Activated CD8-positive, alpha-beta T cell treated with anti-CD3 and anti-CD28 coated beads, Interleukin-2, amount 10 ng/mL, durations not matched to agents 7 days and 5 days (primary cell): ENCODE data around the gene MYL6B. TPM values are rescaled to one million over a fixed set of nuclear protein-coding genes. Genes with fewer than 3 reads are reported as not detected.
A peak's percentile ranks its signal among the peaks of the same experiment; 100 is the strongest.
"Not testable (repeated sequence)": the region's sequence is repeated elsewhere in the genome, so short reads cannot be mapped to it uniquely, and the experiment has no call there.

Experiments used
- ATAC-seq: fragments of 150-1000 bp; cut with Tn5 transposase; one replicate; pipeline ENCODE4 v1.10.0; 2021; ENCODE audit warnings: moderate library complexity
- CTCF ChIA-PET: fragments of 350-600 bp; sonication (Branson Sonifier 250); formaldehyde crosslinking; loops from one replicate; lab custom pipeline; 2021; ENCODE audit warnings: antibody characterized with exemption; lab: Charles Lee
- POLR2A ChIA-PET: fragments of 350-600 bp; sonication (Branson Sonifier 250); formaldehyde crosslinking; loops from one replicate; lab custom pipeline; 2021; ENCODE audit warnings: antibody characterized with exemption; lab: Charles Lee
- DNase-seq: peaks from one replicate; pipeline ENCODE4 v3.0.0-alpha.2; 2020
- H3K27ac Mint-ChIP-seq: one replicate; pipeline ENCODE4 v1.8.0; 2021; ENCODE audit warnings: mild to moderate bottlenecking, mixed read lengths
- H3K27me3 Mint-ChIP-seq: one replicate; pipeline ENCODE4 v1.8.0; 2021; ENCODE audit warnings: low read depth, mixed read lengths
- H3K36me3 Mint-ChIP-seq: one replicate; pipeline ENCODE4 v1.8.0; 2021; ENCODE audit warnings: low read depth, mixed read lengths
- H3K4me1 Mint-ChIP-seq: one replicate; pipeline ENCODE4 v1.8.0; 2021; ENCODE audit warnings: low read depth, mixed read lengths
- H3K4me3 Mint-ChIP-seq: one replicate; pipeline ENCODE4 v1.8.0; 2021; ENCODE audit warnings: mild to moderate bottlenecking, mixed read lengths
- H3K9me3 Mint-ChIP-seq: one replicate; pipeline ENCODE4 v1.8.0; 2022; ENCODE audit warnings: mixed read lengths; ENCODE audit not compliant: insufficient read depth
- total RNA-seq, 2 experiments: library from RNA; stranded (reverse); gene quantifications; one replicate each; pipeline ENCODE4 v1.2.3, GENCODE V29; 2021

Gene MYL6B
- total RNA-seq, 2 experiments from 2014 or later, result 60.0 to 60.7 TPM

- Mint-ChIP-seq H3K4me3 (no peak overlapping the region), H3K27ac (peak overlapping the region; percentile 47), H3K36me3 (peaks cover 19% of the 10 kb centered on the region), H3K27me3 (no peaks in the 10 kb centered on the region), H3K4me1 (peaks cover 26% of the 10 kb centered on the region), H3K9me3 (no peaks in the 10 kb centered on the region)
- ATAC-seq (no peak), DNase-seq (peak; percentile 89)
- CTCF ChIA-PET, result interaction anchor here (0.7 to 6.7 kb wide), 13 partner anchors 9 to 271 kb away, joined by 3 to 148 read pairs (median 5); partner anchors contain the start of genes ESYT1, IL23A, RNF41 and ZC3H10
- POLR2A ChIA-PET, result interaction anchor here (1.2 kb wide), 1 partner anchor 241 kb away, joined by 5 read pairs; no protein-coding TSS in a partner anchor
Observed at GRCh38 chr12:56193025-56193578, 40.7 kb downstream of the MYL6B start.

DNA sequence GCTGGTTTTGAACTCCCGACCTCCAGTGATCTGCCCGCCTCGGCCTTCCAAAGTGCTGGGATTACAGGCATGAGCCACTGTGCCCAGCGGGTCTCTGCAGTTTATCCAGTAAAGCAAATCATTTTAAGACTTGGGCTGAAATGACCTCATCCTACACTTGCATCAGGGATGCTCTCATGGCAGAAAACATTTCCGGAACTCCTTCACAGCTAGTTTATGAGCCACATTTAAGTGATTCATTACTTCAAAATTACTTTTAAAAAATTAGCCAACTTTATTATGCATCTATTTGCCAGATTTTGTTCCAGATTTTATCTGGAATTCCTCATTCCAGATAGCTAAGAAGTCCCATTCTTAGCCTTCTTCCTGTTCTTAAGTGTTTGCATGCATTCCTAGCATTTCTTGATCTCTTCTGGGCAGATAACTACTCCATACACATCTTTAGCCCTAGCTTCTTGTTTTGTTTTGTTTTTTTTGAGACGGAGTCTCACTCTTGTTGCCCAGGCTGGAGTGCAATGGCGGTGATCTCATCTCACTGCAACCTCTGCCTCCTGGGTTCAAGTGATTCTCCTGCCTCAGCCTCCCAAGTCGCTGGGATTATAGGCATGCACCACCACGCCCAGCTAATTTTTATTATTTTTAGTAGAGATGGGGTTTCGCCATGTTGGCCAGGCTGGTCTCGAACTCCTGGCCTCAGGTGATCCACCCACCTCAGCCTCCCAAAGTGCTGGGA lies 44.6 kb downstream of the MYL6B start:
- Mint-ChIP-seq H3K36me3 (peaks cover 13% of the 10 kb centered on the region), H3K4me1 (peaks cover 15% of the 10 kb centered on the region)
- H3K27ac Mint-ChIP-seq, H3K4me3 Mint-ChIP-seq, POLR2A ChIA-PET, ATAC-seq, DNase-seq, H3K9me3 Mint-ChIP-seq, H3K27me3 Mint-ChIP-seq: not testable (repeated sequence)
- CTCF ChIA-PET, result interaction anchor here (0.6 to 2.9 kb wide), 6 partner anchors 8 to 267 kb away, joined by 3 to 14 read pairs (median 6); partner anchors contain the start of genes RNF41 and SMARCC2

DNA sequence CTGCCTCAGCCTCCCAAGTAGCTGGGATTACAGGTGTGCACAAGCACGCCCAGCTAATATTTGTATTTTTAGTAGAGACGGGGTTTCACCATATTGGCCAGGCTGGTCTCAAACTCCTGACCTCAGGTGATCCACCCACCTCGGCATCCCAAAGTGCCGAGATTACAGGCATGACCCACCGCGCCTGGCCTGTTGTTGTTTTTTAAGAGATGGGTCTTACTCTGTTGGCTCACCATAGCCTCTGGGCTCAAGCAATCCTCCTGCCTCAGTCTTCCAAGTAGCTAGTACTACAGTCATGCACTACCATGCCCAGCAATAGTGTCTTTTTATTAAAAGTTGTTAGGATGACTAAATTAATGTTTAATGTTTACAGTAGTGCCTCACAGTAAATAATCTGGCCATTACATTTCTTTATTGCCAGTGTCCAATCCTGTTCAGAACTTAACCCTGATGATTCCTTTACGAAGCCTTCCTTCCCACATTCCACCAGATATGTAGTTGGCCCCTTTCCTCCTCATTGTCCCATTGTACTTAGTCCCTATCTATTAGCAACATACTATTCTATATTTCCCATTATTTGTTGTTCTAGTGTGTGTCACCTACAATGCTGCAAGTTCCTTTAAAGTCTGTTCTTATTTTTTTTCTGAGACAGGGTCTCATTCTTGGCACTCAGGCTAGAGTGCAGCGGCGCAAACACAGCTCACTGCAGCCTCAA lies 45.7 kb downstream of the MYL6B start:
- no peak overlapping the region for H3K27ac Mint-ChIP-seq
- DNase-seq (no peak), ATAC-seq (no peak)
- H3K4me3 Mint-ChIP-seq, result no peak overlapping the region
- ChIA-PET CTCF (interaction anchor here (0.6 to 2.9 kb wide), 6 partner anchors 9 to 266 kb away, joined by 3 to 14 read pairs (median 6); partner anchors contain the start of genes RNF41, SMARCC2 and ZC3H10), POLR2A (no interaction called here)
- H3K27me3 Mint-ChIP-seq, result no peaks in the 10 kb centered on the region
- peaks cover 12% of the 10 kb centered on the region for H3K36me3 Mint-ChIP-seq
- H3K4me1 Mint-ChIP-seq, result peaks cover 7% of the 10 kb centered on the region
- H3K9me3 Mint-ChIP-seq, result no peaks in the 10 kb centered on the region

DNA sequence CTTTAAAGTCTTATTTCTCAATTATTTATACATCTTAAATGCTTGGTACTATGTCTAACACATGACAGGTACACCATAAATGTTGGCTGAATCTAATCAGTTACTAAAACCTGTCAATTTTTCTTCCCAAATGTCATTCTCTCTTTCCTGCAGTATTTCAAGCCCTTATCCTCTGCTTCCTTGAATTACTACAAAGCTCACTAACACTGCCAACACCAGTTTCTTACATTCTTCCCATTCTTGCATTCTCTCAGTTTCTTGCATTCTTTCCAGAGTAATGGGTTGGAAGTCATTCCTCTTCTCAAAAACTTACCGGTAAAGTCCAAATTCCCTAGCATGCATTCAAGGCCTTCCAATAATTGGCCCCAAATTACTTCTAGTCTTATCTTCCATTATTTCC lies 46.4 kb downstream of the MYL6B start:
- no peak overlapping the region for H3K4me3 Mint-ChIP-seq
- POLR2A ChIA-PET, result no interaction called here
- H3K9me3 Mint-ChIP-seq, result no peaks in the 10 kb centered on the region
- peaks cover 7% of the 10 kb centered on the region for H3K36me3 Mint-ChIP-seq
- no peaks in the 10 kb centered on the region for H3K27me3 Mint-ChIP-seq
- H3K27ac Mint-ChIP-seq, result no peak overlapping the region
- DNase-seq (no peak), ATAC-seq (no peak)
- H3K4me1 Mint-ChIP-seq, result peaks cover 2% of the 10 kb centered on the region
- CTCF ChIA-PET, result interaction anchor here (2.1 to 2.9 kb wide), 2 partner anchors 8 to 10 kb away, joined by 8 to 14 read pairs; partner anchors contain the start of gene SMARCC2

DNA sequence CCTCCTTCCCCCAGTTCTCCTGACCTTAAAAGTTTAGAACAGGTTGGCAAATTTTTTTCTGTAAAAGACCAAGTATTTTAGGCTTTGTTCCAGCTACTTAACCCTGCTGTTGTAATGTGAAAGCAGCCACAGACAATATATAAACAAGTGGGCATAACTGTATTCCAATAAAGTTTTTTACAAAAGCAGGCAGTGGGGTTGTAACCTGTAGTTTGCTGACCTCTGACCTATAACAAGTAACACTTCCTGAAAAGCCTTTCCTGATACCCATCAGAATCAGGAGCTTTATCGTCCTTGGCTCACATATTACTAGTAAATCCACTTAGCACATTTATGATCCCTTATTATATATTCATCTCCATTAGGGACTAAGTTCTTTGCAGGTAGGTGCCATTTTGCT lies 50.0 kb downstream of the MYL6B start:
- no peaks in the 10 kb centered on the region for H3K27me3 Mint-ChIP-seq
- ChIA-PET POLR2A (interaction anchor here (1.3 kb wide), 2 partner anchors 20 to 113 kb away, joined by 4 read pairs; partner anchors contain the start of genes CNPY2 and RNF41), CTCF (interaction anchor here (1.1 to 3.2 kb wide), 5 partner anchors 10 to 65 kb away, joined by 3 to 13 read pairs (median 4); partner anchors contain the start of genes ANKRD52, RNF41 and SMARCC2)
- no peaks in the 10 kb centered on the region for H3K4me1 Mint-ChIP-seq
- DNase-seq (no peak), ATAC-seq (no peak)
- H3K36me3 Mint-ChIP-seq, result peaks cover 13% of the 10 kb centered on the region
- H3K27ac Mint-ChIP-seq, result no peak overlapping the region
- H3K9me3 Mint-ChIP-seq, result no peaks in the 10 kb centered on the region
- no peak overlapping the region for H3K4me3 Mint-ChIP-seq

GRCh38 chr12:56202838-56203237 lies 50.5 kb downstream of the MYL6B start:
- Mint-ChIP-seq H3K27me3 (no peaks in the 10 kb centered on the region), H3K27ac (no peak overlapping the region), H3K4me3 (no peak overlapping the region), H3K9me3 (no peaks in the 10 kb centered on the region), H3K4me1 (no peaks in the 10 kb centered on the region), H3K36me3 (peaks cover 17% of the 10 kb centered on the region)
- no peak for DNase-seq
- ATAC-seq, result no peak
- POLR2A ChIA-PET, result no interaction called here
- CTCF ChIA-PET, result interaction anchor here (1.6 to 3.2 kb wide), 3 partner anchors 10 to 64 kb away, joined by 3 to 13 read pairs (median 4); partner anchors contain the start of gene SMARCC2

DNA sequence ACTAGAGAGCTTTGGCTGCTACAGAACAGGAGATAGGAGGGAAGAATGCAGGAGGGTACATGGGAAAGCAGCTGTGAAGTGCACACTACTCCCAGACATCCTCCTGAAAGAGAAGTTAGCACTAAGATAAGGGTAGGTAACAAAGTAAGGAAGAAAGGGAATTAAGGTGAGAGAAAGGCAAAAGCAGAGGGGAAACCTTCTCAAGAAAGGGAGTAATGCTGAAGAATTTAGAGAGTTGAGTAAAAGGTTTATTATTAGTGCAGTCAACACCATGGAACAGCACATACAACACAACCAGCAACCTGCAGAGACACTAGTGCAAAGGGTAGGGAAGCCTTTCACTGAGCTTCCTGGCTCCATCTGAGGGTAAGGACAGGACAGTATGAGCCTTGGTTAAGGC lies 51.9 kb downstream of the MYL6B start:
- H3K27me3 Mint-ChIP-seq, result no peaks in the 10 kb centered on the region
- DNase-seq (no peak), ATAC-seq (no peak)
- H3K36me3 Mint-ChIP-seq, result peaks cover 24% of the 10 kb centered on the region
- H3K4me3 Mint-ChIP-seq, result no peak overlapping the region
- H3K9me3 Mint-ChIP-seq, result no peaks in the 10 kb centered on the region
- POLR2A ChIA-PET, result no interaction called here
- no peaks in the 10 kb centered on the region for H3K4me1 Mint-ChIP-seq
- CTCF ChIA-PET, result interaction anchor here (0.9 to 1.4 kb wide), 4 partner anchors 12 to 107 kb away, joined by 3 to 5 read pairs (median 4); partner anchors contain the start of genes ANKRD52 and ZC3H10
- H3K27ac Mint-ChIP-seq, result no peak overlapping the region

- Mint-ChIP-seq H3K4me3 (no peak overlapping the region), H3K9me3 (no peaks in the 10 kb centered on the region), H3K27me3 (no peaks in the 10 kb centered on the region), H3K36me3 (peaks cover 33% of the 10 kb centered on the region), H3K27ac (no peak overlapping the region), H3K4me1 (no peaks in the 10 kb centered on the region)
- DNase-seq, result no peak
- ATAC-seq, result peak; percentile 41
- ChIA-PET POLR2A (interaction anchor here (0.6 to 0.7 kb wide), 2 partner anchors 14 to 218 kb away, joined by 3 read pairs; no protein-coding TSS in a partner anchor), CTCF (interaction anchor here (0.9 to 4.7 kb wide), 12 partner anchors 11 to 259 kb away, joined by 3 to 45 read pairs (median 4); partner anchors contain the start of genes COQ10A, RNF41, SMARCC2 and STAT2)
Observed at GRCh38 chr12:56205445-56205844, 53.1 kb downstream of the MYL6B start.

- H3K4me1 Mint-ChIP-seq, result no peaks in the 10 kb centered on the region
- no peaks in the 10 kb centered on the region for H3K9me3 Mint-ChIP-seq
- ChIA-PET POLR2A (interaction anchor here (0.7 to 1.0 kb wide), 3 partner anchors 15 to 63 kb away, joined by 3 to 5 read pairs (median 3); partner anchors contain the start of genes RNF41 and SMARCC2), CTCF (interaction anchor here (0.7 to 4.7 kb wide), 14 partner anchors 9 to 257 kb away, joined by 3 to 45 read pairs (median 6); partner anchors contain the start of genes COQ10A, IL23A, RNF41 and SMARCC2)
- no peak overlapping the region for H3K27ac Mint-ChIP-seq
- H3K36me3 Mint-ChIP-seq, result peaks cover 40% of the 10 kb centered on the region
- DNase-seq (peak; percentile 56), ATAC-seq (peak; percentile 62)
- H3K4me3 Mint-ChIP-seq, result no peak overlapping the region
- no peaks in the 10 kb centered on the region for H3K27me3 Mint-ChIP-seq
Observed at GRCh38 chr12:56206452-56207166, 54.2 kb downstream of the MYL6B start.
